Endodermal cell (in vitro differentiated cells): ENCODE measurements around the gene TRIM22. TPM values are rescaled to one million over a fixed set of nuclear protein-coding genes. Genes with fewer than 3 reads are reported as not detected.

Experiments used
- DNase-seq: peaks from one replicate; pipeline ENCODE4 v3.0.0-alpha.2; 2017
- H3K27ac ChIP-seq: 2 replicates; pipeline ENCODE4 v1.5.1; 2013; ENCODE audit warnings: mild to moderate bottlenecking, low read depth, low read length, moderate library complexity
- H3K27me3 ChIP-seq: 2 replicates; pipeline ENCODE4 v1.6.1; 2013; ENCODE audit warnings: mild to moderate bottlenecking, low read length, moderate library complexity; ENCODE audit not compliant: insufficient read depth, control insufficient read depth, poor library complexity, severe bottlenecking
- H3K36me3 ChIP-seq: 2 replicates; pipeline ENCODE4 v1.7.0; 2013; ENCODE audit warnings: mild to moderate bottlenecking, low read length, moderate library complexity; ENCODE audit not compliant: control insufficient read depth, insufficient read depth
- H3K4me1 ChIP-seq: one replicate; pipeline ENCODE4 v1.7.0; 2013; ENCODE audit warnings: low read length; ENCODE audit not compliant: control insufficient read depth, insufficient read depth
- H3K4me3 ChIP-seq: 2 replicates; pipeline ENCODE4 v1.5.1; 2013; ENCODE audit warnings: mild to moderate bottlenecking, low read length, moderate library complexity
- H3K9ac ChIP-seq: 2 replicates; pipeline ENCODE4 v1.6.1; 2013; ENCODE audit warnings: mild to moderate bottlenecking, low read length, moderate library complexity; ENCODE audit not compliant: poor library complexity, severe bottlenecking; ENCODE audit errors: extremely low read depth
- H3K9me3 ChIP-seq: 2 replicates; pipeline ENCODE4 v1.6.1; 2013; ENCODE audit warnings: mild to moderate bottlenecking, low read length, moderate library complexity; ENCODE audit not compliant: control insufficient read depth
- H3K27ac Mint-ChIP-seq: 2 replicates; pipeline ENCODE4 v1.8.0; 2020; ENCODE audit warnings: mixed read lengths
- H3K27me3 Mint-ChIP-seq: 2 replicates; pipeline ENCODE4 v1.8.0; 2021; ENCODE audit warnings: mild to moderate bottlenecking, mixed read lengths; ENCODE audit not compliant: insufficient read depth
- H3K36me3 Mint-ChIP-seq: 2 replicates; pipeline ENCODE4 v1.8.0; 2020; ENCODE audit warnings: low read depth, mixed read lengths
- H3K4me1 Mint-ChIP-seq: 2 replicates; pipeline ENCODE4 v1.8.0; 2020; ENCODE audit warnings: mixed read lengths
- H3K4me3 Mint-ChIP-seq: 2 replicates; pipeline ENCODE4 v1.8.0; 2020; ENCODE audit warnings: mild to moderate bottlenecking, moderate library complexity, mixed read lengths
- H3K9me3 Mint-ChIP-seq: 2 replicates; pipeline ENCODE4 v1.8.0; 2020; ENCODE audit warnings: mild to moderate bottlenecking, mixed read lengths
- CTCF ChIP-seq: fragments of 200-600 bp; sonication (generic); conservative IDR thresholded peaks from 2 replicates; pipeline ENCODE4 v1.5.0; 2021; ENCODE audit warnings: antibody characterized with exemption, mild to moderate bottlenecking
- WGBS, 2 experiments: methylation state at CpG; one replicate each; pipeline versions ENCODE4 v1.1.5 to v1.1.7; 2013; ENCODE audit warnings: missing lambda C conversion rate in 2 of 2, mixed read lengths in 1 of 2; ENCODE audit not compliant: insufficient coverage in 1 of 2, insufficient read length in 1 of 2; 5-methylcytosine and 5-hydroxymethylcytosine counted together
- total RNA-seq, 2 donors: library from RNA; stranded (reverse); fragmentation: NEBNext Ultra II Directional in 1 of 2; extraction: Animal tissue kit (Norgen Biotek cat#: 25700) in 1 of 2; gene quantifications; 2 replicates in 1 of 2; 3 replicates in 1 of 2; pipeline ENCODE4 v1.2.1, GENCODE V29; 2021

Gene TRIM22
- total RNA-seq, 2 donors from 2014 or later: 1.1 to 3.1 TPM

DNA sequence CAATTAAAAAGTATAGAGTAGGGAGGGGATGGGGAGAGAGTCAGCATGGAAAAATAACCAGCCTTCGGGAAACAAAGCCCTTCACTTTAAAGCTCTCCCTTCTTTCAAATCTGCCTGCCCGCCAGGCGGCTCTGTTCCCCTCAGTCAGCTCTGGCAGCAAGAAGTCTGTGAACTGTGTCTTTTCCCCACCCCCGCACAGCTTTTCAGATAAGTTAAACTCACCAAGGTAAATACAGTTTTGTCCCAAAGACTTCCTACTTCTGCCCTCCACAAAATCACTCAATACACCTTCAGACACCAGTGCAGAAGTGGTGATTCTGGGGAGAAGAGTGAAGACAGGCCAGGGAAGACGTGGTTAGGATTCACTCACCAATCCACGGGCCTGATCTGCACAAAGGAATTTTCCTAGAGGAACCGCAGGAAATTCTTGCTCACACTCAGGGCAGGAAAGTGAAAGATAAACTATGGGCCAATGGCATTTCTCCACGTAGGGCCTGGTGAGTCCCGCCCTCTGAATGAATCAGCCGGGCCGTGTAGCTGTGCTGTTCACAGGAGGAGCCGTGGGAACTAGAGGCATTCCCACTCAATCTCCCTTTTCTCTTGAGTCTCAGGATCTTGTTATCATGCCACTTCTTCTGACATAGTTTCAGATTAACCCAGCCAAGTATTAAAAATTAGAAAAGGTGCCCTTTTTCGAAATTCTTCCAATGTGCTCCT, 4.8 kb upstream of the TRIM22 start, which contains the start of gene TRIM5:
Gene TRIM5 (minus strand): TSS at position 429 of the 717 bp plus-strand sequence. CDS start 4,897 bp downstream, outside the sequence.
- Histone ChIP-seq H3K27ac (peak within 1 kb of the TSS; percentile 98), H3K4me3 (peak within 1 kb of the TSS; percentile 82), H3K9me3 (no peaks in the 10 kb centered on the region), H3K9ac (peak within 1 kb of the TSS; percentile 79), H3K27me3 (no peaks in the 10 kb centered on the region), H3K36me3 (no peaks in the 10 kb centered on the region), H3K4me1 (peaks cover 3% of the 10 kb centered on the region)
- Mint-ChIP-seq H3K4me1 (peaks cover 23% of the 10 kb centered on the region), H3K36me3 (peaks cover 8% of the 10 kb centered on the region), H3K27ac (peak within 1 kb of the TSS; percentile 99), H3K4me3 (peak within 1 kb of the TSS; percentile 68), H3K27me3 (no peaks in the 10 kb centered on the region), H3K9me3 (peaks cover 18% of the 10 kb centered on the region)
- TF ChIP-seq CTCF: peak; percentile 77
- WGBS, 2 experiments: 10 to 27% methylated on average over 10 to 13 of the region's 13 CpGs
- peak; percentile 91 for DNase-seq

- no peak overlapping the region for H3K27ac Mint-ChIP-seq
- peaks cover 8% of the 10 kb centered on the region for H3K36me3 Mint-ChIP-seq
- H3K4me3 Mint-ChIP-seq: no peak overlapping the region
- H3K9me3 Mint-ChIP-seq: peaks cover 21% of the 10 kb centered on the region
- Histone ChIP-seq H3K4me3 (no peak overlapping the region), H3K9me3 (peaks cover under 1% of the 10 kb centered on the region), H3K4me1 (peaks cover 3% of the 10 kb centered on the region), H3K27ac (no peak overlapping the region), H3K9ac (no peak overlapping the region), H3K36me3 (no peaks in the 10 kb centered on the region), H3K27me3 (no peaks in the 10 kb centered on the region)
- DNase-seq: no peak
- WGBS, 2 experiments: 92 to 96% methylated on average over 2 to 4 of the region's 4 CpGs
- no peaks in the 10 kb centered on the region for H3K27me3 Mint-ChIP-seq
- no peak for TF ChIP-seq CTCF
- H3K4me1 Mint-ChIP-seq: peaks cover 29% of the 10 kb centered on the region
Measured at GRCh38 chr11:5686426-5686825, 3.2 kb upstream of the TRIM22 start.

- 95 to 100% methylated on average over 1 of the region's 1 CpG for WGBS, 2 experiments
- Mint-ChIP-seq H3K4me1 (peaks cover 29% of the 10 kb centered on the region), H3K27ac (no peak overlapping the region), H3K9me3 (peaks cover 14% of the 10 kb centered on the region), H3K4me3 (no peak overlapping the region), H3K36me3 (peaks cover 5% of the 10 kb centered on the region), H3K27me3 (no peaks in the 10 kb centered on the region)
- H3K9me3 ChIP-seq: peaks cover 5% of the 10 kb centered on the region
- H3K27me3 ChIP-seq: no peaks in the 10 kb centered on the region
- TF ChIP-seq CTCF: no peak
- no peak for DNase-seq
- peaks cover 3% of the 10 kb centered on the region for H3K4me1 ChIP-seq
- no peak overlapping the region for H3K27ac ChIP-seq
- H3K9ac ChIP-seq: no peak overlapping the region
- H3K4me3 ChIP-seq: no peak overlapping the region
- no peaks in the 10 kb centered on the region for H3K36me3 ChIP-seq
Measured at GRCh38 chr11:5688482-5688881, 1.1 kb upstream of the TRIM22 start.
